DOHH2 (cell line): ENCODE results near the gene HES6.

Experiments
- H3F3A ChIP-seq: fragments of 200-600 bp; sonication (generic), shearing (Covaris generic); 2 replicates; pipeline ENCODE4 v1.6.0; 2016; ENCODE audit warnings: antibody characterized with exemption, mild to moderate bottlenecking; ENCODE audit not compliant: control insufficient read depth, insufficient read depth
- H3K27ac ChIP-seq: fragments of 200-600 bp; sonication (generic); 2 replicates; pipeline ENCODE4 v1.5.1; 2014; ENCODE audit warnings: low read depth, mild to moderate bottlenecking, low read length, moderate library complexity
- H3K27me3 ChIP-seq: fragments of 200-600 bp; sonication (generic); 2 replicates; pipeline ENCODE4 v1.6.1; 2014; ENCODE audit warnings: mild to moderate bottlenecking, low read length, mixed read lengths; ENCODE audit not compliant: control insufficient read depth
- H3K36me3 ChIP-seq: fragments of 200-600 bp; sonication (generic); 2 replicates; pipeline ENCODE4 v1.6.1; 2014; ENCODE audit warnings: mild to moderate bottlenecking, low read length, moderate library complexity, mixed read lengths; ENCODE audit not compliant: control insufficient read depth
- H3K4me1 ChIP-seq: fragments of 200-600 bp; sonication (generic); 2 replicates; pipeline ENCODE4 v1.6.1; 2014; ENCODE audit warnings: mild to moderate bottlenecking, low read length, mixed read lengths; ENCODE audit not compliant: control insufficient read depth
- H3K4me2 ChIP-seq: fragments of 200-600 bp; sonication (generic); 2 replicates; pipeline ENCODE4 v1.6.0; 2014; ENCODE audit warnings: mild to moderate bottlenecking, low read length, moderate library complexity
- H3K4me3 ChIP-seq: fragments of 200-600 bp; sonication (generic); 2 replicates; pipeline ENCODE4 v1.5.1; 2014; ENCODE audit warnings: mild to moderate bottlenecking, low read length, mixed read lengths
- H3K79me2 ChIP-seq: fragments of 200-600 bp; sonication (generic); 2 replicates; pipeline ENCODE4 v1.6.1; 2014; ENCODE audit warnings: mild to moderate bottlenecking, low read length, mixed read lengths; ENCODE audit not compliant: control insufficient read depth
- H3K9me2 ChIP-seq: fragments of 200-600 bp; sonication (generic); replicated peaks from 2 replicates; pipeline ENCODE4 v1.6.1; 2014; ENCODE audit warnings: mild to moderate bottlenecking, low read length, mixed read lengths; ENCODE audit not compliant: control insufficient read depth
- H3K9me3 ChIP-seq: fragments of 200-600 bp; sonication (generic); 2 replicates; pipeline ENCODE4 v1.6.1; 2014; ENCODE audit warnings: antibody characterized with exemption, low read length, mixed read lengths; ENCODE audit not compliant: control insufficient read depth, insufficient read depth
- H4K20me1 ChIP-seq: fragments of 200-600 bp; sonication (generic); 2 replicates; pipeline ENCODE4 v1.6.0; 2014; ENCODE audit warnings: low read depth, mild to moderate bottlenecking, antibody characterized with exemption, low read length, moderate library complexity; ENCODE audit not compliant: control insufficient read depth, insufficient read depth
- CTCF ChIP-seq: fragments of 200-600 bp; sonication (generic); IDR thresholded peaks from one replicate; pipeline ENCODE4 v1.5.1; 2014; ENCODE audit warnings: antibody characterized with exemption, mild to moderate bottlenecking, low read depth, low read length; ENCODE audit not compliant: poor library complexity, severe bottlenecking
- EZH2phosphoT487 ChIP-seq: fragments of 200-600 bp; sonication (generic); IDR thresholded peaks from 2 replicates; pipeline ENCODE4 v1.6.1; 2017; ENCODE audit warnings: borderline replicate concordance, mild to moderate bottlenecking, antibody characterized with exemption, low read length, moderate library complexity, mixed read lengths

The HES6 gene

GRCh38 chr2:238250896-238251295 is 11.1 kb upstream of the HES6 start:
- H3K36me3 ChIP-seq, result peaks cover 45% of the 10 kb centered on the region
- no peaks in the 10 kb centered on the region for H3K27me3 ChIP-seq
- no peak overlapping the region for H3K4me2 ChIP-seq
- H3K9me2 ChIP-seq, result no peaks in the 10 kb centered on the region
- H3K4me1 ChIP-seq, result no peaks in the 10 kb centered on the region
- H3F3A ChIP-seq, result no peaks in the 10 kb centered on the region
- no peaks in the 10 kb centered on the region for H3K79me2 ChIP-seq
- no peaks in the 10 kb centered on the region for H4K20me1 ChIP-seq
- no peak overlapping the region for H3K4me3 ChIP-seq
- no peak overlapping the region for H3K27ac ChIP-seq
- no peaks in the 10 kb centered on the region for H3K9me3 ChIP-seq
- TF ChIP-seq CTCF (no peak), EZH2phosphoT487 (no peak)

GRCh38 chr2:238247841-238248453 is 8.1 kb upstream of the HES6 start:
- Histone ChIP-seq H3K36me3 (peaks cover 27% of the 10 kb centered on the region), H3K79me2 (no peaks in the 10 kb centered on the region), H3K27ac (no peak overlapping the region), H3K9me3 (no peaks in the 10 kb centered on the region), H4K20me1 (no peaks in the 10 kb centered on the region), H3F3A (peaks cover 8% of the 10 kb centered on the region), H3K9me2 (no peaks in the 10 kb centered on the region), H3K4me1 (0 out of 2 replicates have a peak, but pooled peaks cover 3% of the 10 kb centered on the region), H3K27me3 (no peaks in the 10 kb centered on the region), H3K4me3 (no peak overlapping the region), H3K4me2 (no peak overlapping the region)
- TF ChIP-seq CTCF (no peak), EZH2phosphoT487 (no peak)

- no peaks in the 10 kb centered on the region for H3K9me2 ChIP-seq
- no peaks in the 10 kb centered on the region for H3K9me3 ChIP-seq
- no peaks in the 10 kb centered on the region for H3K27me3 ChIP-seq
- H4K20me1 ChIP-seq, result no peaks in the 10 kb centered on the region
- H3F3A ChIP-seq, result peaks cover 9% of the 10 kb centered on the region
- H3K4me1 ChIP-seq, result 0 out of 2 replicates have a peak, but pooled peaks cover 3% of the 10 kb centered on the region
- peaks cover 20% of the 10 kb centered on the region for H3K36me3 ChIP-seq
- TF ChIP-seq EZH2phosphoT487 (no peak), CTCF (no peak)
- H3K4me2 ChIP-seq, result no peak overlapping the region
- H3K79me2 ChIP-seq, result no peaks in the 10 kb centered on the region
- H3K4me3 ChIP-seq, result no peak overlapping the region
- no peak overlapping the region for H3K27ac ChIP-seq
Measured at GRCh38 chr2:238247002-238247822, 7.4 kb upstream of the HES6 start.
